SU-DHL-6 (cell line): ENCODE results near the gene GPRIN3.

Experiments
- H2AFZ ChIP-seq: fragments of 200-600 bp; sonication (generic); 2 replicates; pipeline ENCODE4 v1.6.1; 2014; ENCODE audit warnings: low read depth, mild to moderate bottlenecking, moderate library complexity, mixed read lengths, antibody characterized with exemption, low read length; ENCODE audit not compliant: severe bottlenecking
- H3F3A ChIP-seq: fragments of 200-600 bp; shearing (Covaris generic); 2 replicates; pipeline ENCODE4 v1.6.0; 2016; ENCODE audit warnings: antibody characterized with exemption, mild to moderate bottlenecking; ENCODE audit not compliant: insufficient read depth
- H3K27ac ChIP-seq: fragments of 200-600 bp; sonication (generic); 2 replicates; pipeline ENCODE4 v1.5.1; 2016; ENCODE audit warnings: low read depth, mild to moderate bottlenecking, low read length, moderate library complexity, mixed read lengths
- H3K27me3 ChIP-seq: fragments of 200-600 bp; sonication (generic), shearing (Covaris generic); 2 replicates; pipeline ENCODE4 v1.6.0; 2014; ENCODE audit warnings: mild to moderate bottlenecking, low read length
- H3K36me3 ChIP-seq: fragments of 200-600 bp; sonication (generic); 2 replicates; pipeline ENCODE4 v1.6.1; 2014; ENCODE audit warnings: mild to moderate bottlenecking, low read length, mixed read lengths
- H3K4me2 ChIP-seq: fragments of 300-600, 200-600 bp; shearing (Covaris generic), sonication (generic); 2 replicates; pipeline ENCODE4 v1.6.0; 2014; ENCODE audit warnings: low read length, low read depth, mild to moderate bottlenecking; ENCODE audit not compliant: poor library complexity, severe bottlenecking
- H3K4me3 ChIP-seq: fragments of 200-600 bp; sonication (generic); 2 replicates; pipeline ENCODE4 v1.5.1; 2014; ENCODE audit warnings: antibody characterized with exemption, low read length, mild to moderate bottlenecking, mixed read lengths; ENCODE audit not compliant: insufficient read depth, poor library complexity, severe bottlenecking
- H3K79me2 ChIP-seq: fragments of 200-600 bp; sonication (generic); 2 replicates; pipeline ENCODE4 v1.6.1; 2014; ENCODE audit warnings: mild to moderate bottlenecking, low read length, moderate library complexity; ENCODE audit not compliant: insufficient read depth
- H3K9ac ChIP-seq: fragments of 200-600 bp; sonication (generic); 2 replicates; pipeline ENCODE4 v1.7.0; 2014; ENCODE audit warnings: mild to moderate bottlenecking, low read length
- H3K9me2 ChIP-seq: fragments of 200-600 bp; sonication (generic); replicated peaks from 2 replicates; pipeline ENCODE4 v1.6.1; 2014; ENCODE audit warnings: low read length; ENCODE audit not compliant: insufficient read depth
- H3K9me3 ChIP-seq: fragments of 200-600 bp; sonication (generic); 2 replicates; pipeline ENCODE4 v1.6.1; 2014; ENCODE audit warnings: low read length, mixed read lengths; ENCODE audit not compliant: insufficient read depth
- H4K20me1 ChIP-seq: fragments of 200-600 bp; sonication (generic); 2 replicates; pipeline ENCODE4 v1.6.1; 2014; ENCODE audit warnings: low read depth, mild to moderate bottlenecking, antibody characterized with exemption, low read length, moderate library complexity, mixed read lengths
- EZH2phosphoT487 ChIP-seq: fragments of 200-600 bp; sonication (generic), shearing (Covaris generic); conservative IDR thresholded peaks from 2 replicates; pipeline ENCODE4 v1.6.1; 2018; ENCODE audit warnings: mild to moderate bottlenecking, antibody characterized with exemption, low read length, moderate library complexity, mixed read lengths
- TF ChIP-seq, protein P1 (sequence below): fragments of 200-600 bp; sonication (generic); IDR thresholded peaks from one replicate; pipeline ENCODE4 v1.5.1; 2017; ENCODE audit warnings: antibody characterized with exemption, mild to moderate bottlenecking, low read length, moderate library complexity; ENCODE audit not compliant: insufficient read depth, poor library complexity, severe bottlenecking

Gene GPRIN3

DNA sequence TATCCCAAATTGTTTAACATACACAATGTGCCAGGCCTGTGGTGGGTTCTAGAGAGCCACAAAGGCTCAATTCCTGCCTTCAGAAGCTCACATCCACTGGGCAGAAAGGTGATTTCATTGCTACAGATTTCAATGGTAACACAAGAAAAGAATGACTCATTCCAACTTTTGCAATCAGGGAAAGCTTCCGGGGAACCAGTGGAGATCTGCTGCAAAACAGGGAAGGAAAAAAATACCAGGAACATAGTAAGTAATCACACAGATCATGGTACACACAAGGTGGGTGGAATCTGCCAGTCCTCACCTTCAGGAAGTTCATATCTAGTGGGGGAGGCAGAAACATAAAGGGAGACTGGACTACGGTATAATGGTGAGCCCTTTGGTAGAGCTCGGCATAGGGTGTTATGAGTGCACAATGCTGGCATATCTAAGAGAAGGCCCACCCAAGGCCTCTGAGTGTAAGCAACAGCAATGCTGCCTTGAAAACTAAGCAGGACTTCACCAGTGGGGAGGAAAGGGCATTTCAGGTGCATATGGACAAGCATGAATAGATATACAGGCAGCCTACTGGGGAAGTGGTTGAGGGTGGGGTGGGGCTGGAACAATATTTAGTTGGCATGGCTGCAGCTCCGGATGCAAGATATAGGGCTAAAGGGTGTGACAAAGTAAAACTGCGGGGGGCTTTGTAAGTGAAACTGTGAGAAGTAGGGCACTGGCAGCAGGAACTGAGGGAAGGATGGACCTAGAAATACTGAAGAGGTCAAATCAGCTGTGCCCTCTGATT, 24.2 kb downstream of the GPRIN3 start:
- no peaks in the 10 kb centered on the region for H3F3A ChIP-seq
- H3K4me3 ChIP-seq: no peak overlapping the region
- no peaks in the 10 kb centered on the region for H3K9me3 ChIP-seq
- H3K36me3 ChIP-seq: no peaks in the 10 kb centered on the region
- no peak overlapping the region for H3K4me2 ChIP-seq
- no peak overlapping the region for H3K27ac ChIP-seq
- TF ChIP-seq, protein P1, sequence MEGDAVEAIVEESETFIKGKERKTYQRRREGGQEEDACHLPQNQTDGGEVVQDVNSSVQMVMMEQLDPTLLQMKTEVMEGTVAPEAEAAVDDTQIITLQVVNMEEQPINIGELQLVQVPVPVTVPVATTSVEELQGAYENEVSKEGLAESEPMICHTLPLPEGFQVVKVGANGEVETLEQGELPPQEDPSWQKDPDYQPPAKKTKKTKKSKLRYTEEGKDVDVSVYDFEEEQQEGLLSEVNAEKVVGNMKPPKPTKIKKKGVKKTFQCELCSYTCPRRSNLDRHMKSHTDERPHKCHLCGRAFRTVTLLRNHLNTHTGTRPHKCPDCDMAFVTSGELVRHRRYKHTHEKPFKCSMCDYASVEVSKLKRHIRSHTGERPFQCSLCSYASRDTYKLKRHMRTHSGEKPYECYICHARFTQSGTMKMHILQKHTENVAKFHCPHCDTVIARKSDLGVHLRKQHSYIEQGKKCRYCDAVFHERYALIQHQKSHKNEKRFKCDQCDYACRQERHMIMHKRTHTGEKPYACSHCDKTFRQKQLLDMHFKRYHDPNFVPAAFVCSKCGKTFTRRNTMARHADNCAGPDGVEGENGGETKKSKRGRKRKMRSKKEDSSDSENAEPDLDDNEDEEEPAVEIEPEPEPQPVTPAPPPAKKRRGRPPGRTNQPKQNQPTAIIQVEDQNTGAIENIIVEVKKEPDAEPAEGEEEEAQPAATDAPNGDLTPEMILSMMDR: no peak
- no peak for TF ChIP-seq EZH2phosphoT487
- H4K20me1 ChIP-seq: no peaks in the 10 kb centered on the region
- H3K9me2 ChIP-seq: no peaks in the 10 kb centered on the region
- H2AFZ ChIP-seq: no peak overlapping the region
- no peaks in the 10 kb centered on the region for H3K79me2 ChIP-seq
- H3K27me3 ChIP-seq: no peaks in the 10 kb centered on the region
- H3K9ac ChIP-seq: no peak overlapping the region

DNA sequence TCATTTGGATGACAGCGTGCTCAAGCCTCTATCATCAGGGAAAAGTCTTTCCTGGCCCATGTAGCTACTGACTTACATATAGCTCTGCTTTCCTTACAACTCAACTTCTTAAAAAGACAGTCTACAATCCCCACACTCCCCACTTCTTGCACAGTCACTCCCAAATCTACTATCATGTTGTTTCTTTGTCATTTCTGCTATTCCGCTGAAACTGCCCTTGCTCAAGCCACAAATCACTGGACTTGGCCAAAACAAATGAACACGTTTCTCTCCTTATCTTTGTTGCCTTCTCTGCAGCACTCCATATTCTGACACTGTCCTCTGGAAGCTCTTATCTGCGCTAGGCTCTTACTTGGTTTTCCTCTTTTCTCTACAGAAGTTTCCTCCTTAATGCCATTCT, 28.2 kb downstream of the GPRIN3 start:
- Histone ChIP-seq H2AFZ (no peak overlapping the region), H3K79me2 (no peaks in the 10 kb centered on the region), H3K9ac (no peak overlapping the region), H3F3A (no peaks in the 10 kb centered on the region), H3K9me2 (no peaks in the 10 kb centered on the region), H3K27ac (no peak overlapping the region), H3K27me3 (no peaks in the 10 kb centered on the region), H3K36me3 (no peaks in the 10 kb centered on the region), H3K4me3 (no peak overlapping the region), H3K9me3 (no peaks in the 10 kb centered on the region), H3K4me2 (no peak overlapping the region), H4K20me1 (no peaks in the 10 kb centered on the region)
- TF ChIP-seq, protein P1: no peak
- no peak for TF ChIP-seq EZH2phosphoT487

DNA sequence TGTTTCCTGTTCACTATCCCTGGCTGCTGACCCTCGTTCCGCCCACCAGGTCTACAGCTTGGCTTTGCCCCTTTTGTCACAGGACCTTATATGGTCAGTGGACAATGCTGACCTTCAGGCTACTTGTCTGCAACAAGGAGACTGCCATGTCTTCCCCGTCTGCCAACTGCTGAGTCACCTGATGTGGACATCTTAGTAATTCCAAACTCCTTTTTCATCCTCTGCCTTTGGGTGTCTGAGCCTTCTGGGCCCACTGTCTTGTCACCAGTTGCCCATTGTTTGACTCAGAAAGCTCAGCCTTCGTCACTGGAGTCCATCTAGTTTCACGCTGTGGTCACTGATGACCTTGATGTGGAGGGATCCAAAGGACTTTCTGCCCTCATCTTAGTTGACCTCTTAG, 30.2 kb downstream of the GPRIN3 start:
- Histone ChIP-seq H3K36me3 (no peaks in the 10 kb centered on the region), H2AFZ (no peak overlapping the region), H3K27ac (no peak overlapping the region), H3F3A (no peaks in the 10 kb centered on the region), H3K79me2 (no peaks in the 10 kb centered on the region), H3K9me3 (no peaks in the 10 kb centered on the region), H3K9me2 (no peaks in the 10 kb centered on the region), H3K27me3 (no peaks in the 10 kb centered on the region), H3K4me3 (no peak overlapping the region), H3K9ac (no peak overlapping the region), H4K20me1 (no peaks in the 10 kb centered on the region), H3K4me2 (no peak overlapping the region)
- no peak for TF ChIP-seq EZH2phosphoT487
- TF ChIP-seq, protein P1: no peak
